Tibial artery (tissue), 4 donors: Measurements from ENCODE around the gene SDK1.

Experiments
- DNase-seq, 2 donors: peaks; one replicate each; pipeline ENCODE4 v3.0.0-alpha.2; 2019
- H3K27ac ChIP-seq, 2 donors: fragments of 200-600 bp; sonication (generic) in 1 of 2; 1 replicate in 1 of 2; 2 replicates in 1 of 2; pipeline ENCODE4 v1.5.1; 2018 to 2019; ENCODE audit warnings: mild to moderate bottlenecking in 1 of 2
- H3K27me3 ChIP-seq, 2 donors: fragments of 200-600 bp; sonication (generic) in 1 of 2; one replicate each; pipeline versions ENCODE4 v1.5.1 to v1.6.0; 2016 to 2019
- H3K36me3 ChIP-seq, 3 donors: fragments of 200-600 bp; sonication (generic) in 2 of 3; one replicate each; pipeline ENCODE4 v1.5.1; 2016 to 2019; ENCODE audit warnings: mild to moderate bottlenecking in 2 of 3
- H3K4me1 ChIP-seq, 4 donors: fragments of 200-600 bp; sonication (generic) in 2 of 4; 1 replicate in 3 of 4; 2 replicates in 1 of 4; pipeline ENCODE4 v1.5.1; 2016 to 2019
- H3K4me3 ChIP-seq, 2 donors: fragments of 200-600 bp; sonication (generic) in 1 of 2; 1 replicate in 1 of 2; 2 replicates in 1 of 2; pipeline ENCODE4 v1.5.1; 2018 to 2019; ENCODE audit warnings: mild to moderate bottlenecking in 2 of 2
- H3K9me3 ChIP-seq, 3 donors: fragments of 200-600 bp; sonication (generic) in 1 of 3; one replicate each; pipeline ENCODE4 v1.5.1; 2016 to 2019
- intact Hi-C: fragments of 100-400 bp; cut with DNase I; formaldehyde crosslinking; loops from one replicate; pipeline ENCODE4 v1.15.0; 2023; ENCODE audit warnings: low total_unique reads
- TF ChIP-seq, protein P1 (sequence below), 2 experiments: fragments of 200-600 bp in 1 of 2; fragments of 450-650 bp in 1 of 2; IDR thresholded peaks; one replicate each; pipeline ENCODE4 v1.5.1; 2017 to 2019; ENCODE audit warnings: antibody characterized with exemption in 2 of 2, mild to moderate bottlenecking in 1 of 2, moderate library complexity in 1 of 2

SDK1 gene

DNA sequence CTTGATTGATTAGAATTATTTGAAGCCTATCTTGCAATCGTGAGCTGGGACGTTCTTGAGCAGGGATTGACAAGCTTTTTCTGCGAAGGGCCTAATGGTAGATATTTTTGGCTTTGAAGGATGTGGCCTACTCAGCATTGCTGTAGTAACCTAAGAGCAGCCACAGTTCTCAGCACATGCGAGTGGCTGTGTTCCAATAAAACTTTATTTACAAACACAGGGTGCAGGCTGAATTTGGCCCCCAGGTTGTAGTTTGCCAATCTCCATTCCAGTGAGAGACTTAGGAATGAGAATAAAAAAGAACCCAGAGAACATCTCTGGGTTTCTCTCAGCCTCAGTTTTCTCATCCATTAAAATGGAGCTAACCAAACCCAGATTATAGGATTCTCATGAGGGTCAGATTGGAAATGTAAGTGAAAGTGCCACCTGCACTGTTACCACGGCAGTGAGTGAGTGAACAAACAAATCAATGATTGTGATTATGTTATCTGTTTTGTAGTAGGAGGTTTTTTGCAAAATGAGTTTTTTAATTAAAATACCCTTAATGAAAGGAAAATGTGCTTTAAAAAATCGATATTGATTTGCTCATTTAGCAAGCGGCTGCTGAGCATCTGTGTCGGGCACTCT, 664.0 kb downstream of the SDK1 start:
- Histone ChIP-seq H3K9me3 (no peaks in the 10 kb centered on the region), H3K27me3 (no peaks in the 10 kb centered on the region), H3K4me1 (no peaks in the 10 kb centered on the region), H3K4me3 (no peak overlapping the region), H3K27ac (no peak overlapping the region), H3K36me3 (peaks cover 41 to 48% (median 42%) of the 10 kb centered on the region in 3 donors)
- intact Hi-C loops = no loop called here
- no peak for DNase-seq
- TF ChIP-seq, protein P1, sequence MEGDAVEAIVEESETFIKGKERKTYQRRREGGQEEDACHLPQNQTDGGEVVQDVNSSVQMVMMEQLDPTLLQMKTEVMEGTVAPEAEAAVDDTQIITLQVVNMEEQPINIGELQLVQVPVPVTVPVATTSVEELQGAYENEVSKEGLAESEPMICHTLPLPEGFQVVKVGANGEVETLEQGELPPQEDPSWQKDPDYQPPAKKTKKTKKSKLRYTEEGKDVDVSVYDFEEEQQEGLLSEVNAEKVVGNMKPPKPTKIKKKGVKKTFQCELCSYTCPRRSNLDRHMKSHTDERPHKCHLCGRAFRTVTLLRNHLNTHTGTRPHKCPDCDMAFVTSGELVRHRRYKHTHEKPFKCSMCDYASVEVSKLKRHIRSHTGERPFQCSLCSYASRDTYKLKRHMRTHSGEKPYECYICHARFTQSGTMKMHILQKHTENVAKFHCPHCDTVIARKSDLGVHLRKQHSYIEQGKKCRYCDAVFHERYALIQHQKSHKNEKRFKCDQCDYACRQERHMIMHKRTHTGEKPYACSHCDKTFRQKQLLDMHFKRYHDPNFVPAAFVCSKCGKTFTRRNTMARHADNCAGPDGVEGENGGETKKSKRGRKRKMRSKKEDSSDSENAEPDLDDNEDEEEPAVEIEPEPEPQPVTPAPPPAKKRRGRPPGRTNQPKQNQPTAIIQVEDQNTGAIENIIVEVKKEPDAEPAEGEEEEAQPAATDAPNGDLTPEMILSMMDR (IDR thresholded peaks at IDR 0.05) = no peak

DNA sequence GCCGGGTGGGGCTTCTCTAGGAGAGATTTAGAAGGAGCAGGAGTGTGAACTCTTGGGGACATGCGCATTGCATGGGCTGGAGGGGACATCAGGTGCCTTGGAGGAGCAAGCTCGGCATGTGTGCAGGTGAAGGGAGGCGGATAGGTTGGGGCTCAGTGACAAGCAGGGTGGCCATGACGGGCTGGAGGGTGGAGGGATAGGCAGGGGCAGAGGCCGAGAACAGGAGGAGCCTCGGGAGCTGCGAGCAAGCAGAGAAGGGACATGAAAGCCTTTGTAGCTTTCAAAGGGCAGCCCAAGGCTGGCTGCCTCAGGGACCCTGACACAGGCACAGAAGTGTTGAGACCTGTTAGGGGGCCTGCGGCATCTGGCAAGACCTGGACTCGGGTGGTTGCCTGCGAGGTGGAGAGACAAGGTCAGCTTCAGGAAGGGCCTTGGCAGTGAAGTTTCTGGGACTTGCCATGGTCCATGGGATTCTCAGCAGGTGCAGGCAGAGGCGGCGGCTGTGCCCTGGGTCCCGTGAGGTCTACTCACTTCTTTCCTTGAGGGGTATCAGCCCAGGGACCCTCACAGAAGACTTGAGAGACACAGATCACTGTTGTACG, 664.8 kb downstream of the SDK1 start:
- no peak for DNase-seq
- Histone ChIP-seq H3K27ac (no peak overlapping the region), H3K36me3 (peaks cover 44 to 49% (median 48%) of the 10 kb centered on the region in 3 donors), H3K27me3 (no peaks in the 10 kb centered on the region), H3K4me3 (no peak overlapping the region), H3K4me1 (no peaks in the 10 kb centered on the region), H3K9me3 (no peaks in the 10 kb centered on the region)
- intact Hi-C loops = no loop called here
- TF ChIP-seq, protein P1 (IDR thresholded peaks at IDR 0.05) = no peak

DNA sequence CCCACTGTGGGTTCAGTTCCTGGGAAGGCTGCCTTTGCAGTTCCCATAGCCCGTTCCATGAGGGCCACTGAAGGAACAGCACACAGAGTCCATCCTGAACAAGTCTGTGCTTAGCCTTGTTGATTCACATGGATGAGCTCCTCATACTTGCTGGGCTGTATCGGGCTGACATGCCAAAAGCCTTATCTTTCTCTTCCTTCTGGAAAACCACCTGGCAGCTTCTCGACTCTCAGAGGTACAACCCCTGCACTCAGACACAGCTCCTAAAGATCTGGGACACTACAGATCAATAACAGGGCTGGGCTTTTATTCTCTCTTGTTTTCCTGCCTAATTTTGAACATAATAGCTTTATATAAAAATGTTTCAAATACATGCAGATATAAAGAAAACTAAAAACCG, 667.2 kb downstream of the SDK1 start:
- no peaks in the 10 kb centered on the region for H3K4me1 ChIP-seq
- intact Hi-C loops = no loop called here
- H3K27ac ChIP-seq = no peak overlapping the region
- H3K4me3 ChIP-seq = no peak overlapping the region
- no peak for DNase-seq
- TF ChIP-seq, protein P1 (IDR thresholded peaks at IDR 0.05) = no peak
- H3K27me3 ChIP-seq = no peaks in the 10 kb centered on the region
- no peaks in the 10 kb centered on the region for H3K9me3 ChIP-seq
- H3K36me3 ChIP-seq = peaks cover 38 to 55% (median 46%) of the 10 kb centered on the region in 3 donors

DNA sequence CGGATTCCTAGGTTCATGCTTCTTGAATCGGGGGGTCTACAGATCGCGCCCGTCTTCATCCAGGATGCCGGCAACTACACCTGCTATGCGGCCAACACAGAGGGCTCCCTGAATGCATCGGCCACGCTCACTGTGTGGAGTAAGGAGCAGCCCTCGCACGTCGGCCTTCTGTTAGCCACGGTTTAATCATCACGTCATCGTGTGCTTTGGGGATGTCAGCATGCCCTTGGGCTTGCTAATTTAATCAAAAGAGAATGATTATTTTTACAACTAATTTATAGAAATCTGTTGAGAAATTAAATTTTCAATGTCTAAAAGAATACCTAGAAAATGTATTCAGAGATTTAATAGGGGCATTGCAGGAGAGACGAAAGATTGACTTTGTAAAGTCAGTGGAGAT, 668.2 kb downstream of the SDK1 start:
- intact Hi-C loops = no loop called here
- Histone ChIP-seq H3K36me3 (peaks cover 35 to 50% (median 46%) of the 10 kb centered on the region in 3 donors), H3K9me3 (no peaks in the 10 kb centered on the region), H3K27ac (no peak overlapping the region), H3K4me3 (no peak overlapping the region), H3K27me3 (no peaks in the 10 kb centered on the region), H3K4me1 (no peaks in the 10 kb centered on the region)
- DNase-seq = no peak
- TF ChIP-seq, protein P1 (IDR thresholded peaks at IDR 0.05) = no peak

DNA sequence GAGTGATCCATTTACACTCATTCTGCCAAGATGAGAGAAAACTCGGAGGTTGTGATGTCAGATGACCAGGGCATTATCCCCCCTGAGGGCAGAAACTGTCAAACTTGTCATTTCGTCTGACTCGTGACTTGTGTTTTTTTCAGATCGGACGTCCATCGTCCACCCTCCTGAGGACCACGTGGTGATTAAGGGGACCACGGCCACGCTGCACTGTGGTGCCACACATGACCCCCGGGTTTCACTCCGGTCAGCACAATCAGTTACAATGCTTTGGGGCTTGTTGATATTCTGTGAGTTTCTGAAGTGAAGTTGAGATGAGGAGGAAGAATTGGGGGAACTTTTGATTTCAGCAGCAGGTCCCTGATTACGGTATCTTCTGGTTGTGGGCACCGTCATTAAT, 670.3 kb downstream of the SDK1 start:
- Histone ChIP-seq H3K27ac (no peak overlapping the region), H3K4me3 (no peak overlapping the region), H3K4me1 (no peaks in the 10 kb centered on the region), H3K9me3 (no peaks in the 10 kb centered on the region), H3K36me3 (peaks cover 43 to 57% (median 54%) of the 10 kb centered on the region in 3 donors), H3K27me3 (no peaks in the 10 kb centered on the region)
- no peak for DNase-seq
- intact Hi-C loops = no loop called here
- TF ChIP-seq, protein P1 (IDR thresholded peaks at IDR 0.05) = no peak
